ENCODE measurements around the gene TDRD6.
"Not testable (repeated sequence)": the region's sequence is repeated elsewhere in the genome, so short reads cannot be mapped to it uniquely, and the experiment has no call there.

TDRD6 gene

DNA sequence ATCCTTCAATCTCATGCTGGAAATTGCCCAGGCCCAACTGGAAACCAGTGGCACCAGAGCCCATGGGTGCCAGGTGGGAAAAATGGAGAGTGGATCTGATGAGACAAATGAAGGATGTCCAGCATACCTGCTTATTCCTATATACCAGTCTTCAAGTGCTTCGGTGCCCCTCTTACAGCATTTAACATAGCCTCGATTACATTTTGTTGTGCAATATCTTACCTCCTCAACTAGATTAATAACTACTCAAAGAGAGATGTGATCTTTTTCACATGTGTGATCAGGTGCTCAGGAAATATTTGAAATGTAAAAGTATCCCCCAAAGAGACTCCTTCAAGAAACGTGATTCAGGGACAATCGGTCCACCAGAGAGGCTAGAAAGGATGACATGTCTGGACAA is 54.2 kb downstream of the TDRD6 start:
- DNase-seq (ENCODE audit: extremely low read depth, low read depth) = no peak
- TF ChIP-seq, protein P1, sequence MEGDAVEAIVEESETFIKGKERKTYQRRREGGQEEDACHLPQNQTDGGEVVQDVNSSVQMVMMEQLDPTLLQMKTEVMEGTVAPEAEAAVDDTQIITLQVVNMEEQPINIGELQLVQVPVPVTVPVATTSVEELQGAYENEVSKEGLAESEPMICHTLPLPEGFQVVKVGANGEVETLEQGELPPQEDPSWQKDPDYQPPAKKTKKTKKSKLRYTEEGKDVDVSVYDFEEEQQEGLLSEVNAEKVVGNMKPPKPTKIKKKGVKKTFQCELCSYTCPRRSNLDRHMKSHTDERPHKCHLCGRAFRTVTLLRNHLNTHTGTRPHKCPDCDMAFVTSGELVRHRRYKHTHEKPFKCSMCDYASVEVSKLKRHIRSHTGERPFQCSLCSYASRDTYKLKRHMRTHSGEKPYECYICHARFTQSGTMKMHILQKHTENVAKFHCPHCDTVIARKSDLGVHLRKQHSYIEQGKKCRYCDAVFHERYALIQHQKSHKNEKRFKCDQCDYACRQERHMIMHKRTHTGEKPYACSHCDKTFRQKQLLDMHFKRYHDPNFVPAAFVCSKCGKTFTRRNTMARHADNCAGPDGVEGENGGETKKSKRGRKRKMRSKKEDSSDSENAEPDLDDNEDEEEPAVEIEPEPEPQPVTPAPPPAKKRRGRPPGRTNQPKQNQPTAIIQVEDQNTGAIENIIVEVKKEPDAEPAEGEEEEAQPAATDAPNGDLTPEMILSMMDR (IDR thresholded peaks at IDR 0.05; ENCODE audit: low read depth, low read length, missing control alignments) = no peak
- no peak overlapping the region for H3K4me3 ChIP-seq (replicated peaks; ENCODE audit: low read depth, low read length)

GRCh38 chr6:46743425-46744158 is 55.9 kb downstream of the TDRD6 start:
- TF ChIP-seq, protein P1 (IDR thresholded peaks at IDR 0.05; ENCODE audit: low read depth, low read length, missing control alignments) = no peak
- H3K4me3 ChIP-seq (replicated peaks; ENCODE audit: low read depth, low read length) = no peak overlapping the region
- DNase-seq (ENCODE audit: extremely low read depth, low read depth) = no peak

GRCh38 chr6:46744159-46744725 is 56.6 kb downstream of the TDRD6 start:
- not testable (repeated sequence) for DNase-seq (ENCODE audit: extremely low read depth, low read depth); H3K4me3 ChIP-seq (replicated peaks; ENCODE audit: low read depth, low read length)

DNA sequence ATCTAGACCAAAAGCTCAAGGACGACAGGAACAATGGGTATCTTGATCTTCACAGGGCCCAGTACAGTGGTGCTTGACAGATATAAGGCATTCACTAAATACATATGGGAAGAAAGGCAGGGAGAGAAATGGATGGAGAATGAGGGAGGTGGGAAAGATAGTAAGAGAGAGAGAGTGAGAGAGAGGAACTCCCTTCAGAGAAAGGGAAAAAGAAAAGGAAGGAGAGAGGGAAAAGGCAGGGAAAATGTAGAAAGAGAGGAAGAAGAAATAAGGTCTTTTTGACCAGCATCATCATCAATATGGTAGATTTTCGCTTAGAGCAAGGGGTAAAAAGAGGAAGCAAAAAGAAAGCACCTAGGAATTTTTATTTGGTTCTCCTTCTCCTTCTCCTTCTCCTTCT is 58.3 kb downstream of the TDRD6 start:
- DNase-seq (ENCODE audit: extremely low read depth, low read depth) = no peak
- no peak overlapping the region for H3K4me3 ChIP-seq (replicated peaks; ENCODE audit: low read depth, low read length)
- TF ChIP-seq, protein P1 (IDR thresholded peaks at IDR 0.05; ENCODE audit: low read depth, low read length, missing control alignments) = no peak

DNA sequence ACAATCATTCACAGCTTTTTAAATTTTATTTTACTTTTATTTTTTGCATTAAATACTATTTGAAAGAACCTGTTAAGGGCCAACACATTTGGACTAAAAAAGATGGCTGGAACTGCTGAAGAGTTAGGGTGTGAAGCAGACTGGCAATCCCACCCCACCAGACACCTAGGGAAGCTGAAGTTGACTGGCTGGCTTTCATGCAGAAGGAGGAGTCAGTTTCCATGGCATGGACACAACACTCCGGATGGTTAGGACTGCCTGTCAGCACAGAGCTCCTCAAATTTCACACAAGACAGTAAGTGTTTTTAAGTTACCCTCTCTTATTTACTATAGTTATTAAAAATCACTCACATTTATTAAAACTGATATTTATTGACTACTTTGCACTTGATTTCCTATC is 59.0 kb downstream of the TDRD6 start, which contains the start of gene ANKRD66:
TSS of gene ANKRD66 (plus strand) at position 238 of the 400 bp plus-strand sequence. CDS start 5,016 bp downstream, outside the sequence.
- no peak for DNase-seq (ENCODE audit: extremely low read depth, low read depth)
- TF ChIP-seq, protein P1 (IDR thresholded peaks at IDR 0.05; ENCODE audit: low read depth, low read length, missing control alignments) = no peak
- H3K4me3 ChIP-seq (replicated peaks; ENCODE audit: low read depth, low read length) = no peak within 1 kb of the TSS

DNA sequence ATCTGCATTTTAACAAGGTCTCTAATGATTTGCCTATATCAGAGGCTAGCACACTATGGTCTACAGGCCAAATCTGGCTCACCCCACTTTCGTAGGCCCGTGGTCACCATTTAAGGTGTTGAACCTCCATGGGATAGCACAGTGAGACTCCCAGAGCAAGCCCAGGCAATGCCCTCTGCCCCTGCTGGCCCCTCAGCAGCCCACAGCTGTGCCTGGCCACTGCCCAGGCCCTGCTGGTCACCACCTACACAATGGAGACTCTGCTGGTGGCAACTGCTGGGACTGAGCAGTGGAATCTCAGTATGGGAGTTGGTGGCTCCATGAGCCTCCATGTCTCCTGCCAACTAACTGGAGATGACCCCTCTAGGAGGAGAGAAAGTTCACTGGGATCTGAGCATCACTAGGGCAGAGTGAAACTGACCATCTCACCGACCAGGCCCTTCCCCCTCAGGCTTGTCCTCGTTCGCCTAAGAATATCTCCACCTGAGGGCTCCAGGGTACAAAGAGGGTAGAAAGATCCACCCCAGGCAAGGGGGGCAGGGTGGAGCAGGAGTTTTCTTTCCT is 61.3 kb downstream of the TDRD6 start:
- no peak for DNase-seq (ENCODE audit: extremely low read depth, low read depth)
- TF ChIP-seq, protein P1 (IDR thresholded peaks at IDR 0.05; ENCODE audit: low read depth, low read length, missing control alignments) = no peak
- no peak overlapping the region for H3K4me3 ChIP-seq (replicated peaks; ENCODE audit: low read depth, low read length)

DNA sequence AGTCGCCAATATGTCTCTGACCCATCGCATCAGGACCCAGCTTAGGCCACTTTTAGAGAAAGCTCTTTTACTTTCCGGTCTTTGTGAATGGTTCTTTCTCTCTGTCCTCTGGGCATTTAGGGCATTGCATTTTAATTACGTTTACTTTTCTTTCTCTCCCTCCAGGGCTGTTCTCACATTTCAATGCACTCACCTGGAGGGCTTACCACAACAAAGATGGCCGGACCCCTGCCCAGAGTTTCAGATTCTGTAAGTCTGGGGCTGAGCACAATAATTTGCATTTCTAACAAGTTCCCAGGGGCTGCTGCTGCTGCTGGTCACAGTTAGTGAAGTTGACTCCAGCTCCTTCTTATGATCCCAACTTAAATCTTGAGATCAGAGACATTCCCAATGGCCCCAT is 62.0 kb downstream of the TDRD6 start:
- H3K4me3 ChIP-seq (replicated peaks; ENCODE audit: low read depth, low read length) = no peak overlapping the region
- DNase-seq (ENCODE audit: extremely low read depth, low read depth) = no peak
- TF ChIP-seq, protein P1 (IDR thresholded peaks at IDR 0.05; ENCODE audit: low read depth, low read length, missing control alignments) = no peak

Measured in HFF-Myc (cell line).